Ovary (tissue), 9 donors: ENCODE results near the gene MSANTD2. TPM values are rescaled to one million over a fixed set of nuclear protein-coding genes. Genes with fewer than 3 reads are reported as not detected.

Experiments
- DNase-seq, 5 donors: peaks; one replicate each; pipeline ENCODE4 v3.0.0-alpha.2; 2019 to 2020
- H3K27ac ChIP-seq, 2 donors: fragments of 200-600 bp; one replicate each; pipeline versions ENCODE4 v1.5.1 to v1.8.0; 2019 to 2022
- H3K27me3 ChIP-seq: fragments of 200-600 bp; one replicate; pipeline ENCODE4 v1.8.0; 2022
- H3K36me3 ChIP-seq: fragments of 200-600 bp; sonication (generic); one replicate; pipeline ENCODE4 v1.5.1; 2019
- H3K4me1 ChIP-seq: one replicate; pipeline ENCODE4 v1.8.1; 2013; ENCODE audit warnings: mild to moderate bottlenecking, moderate library complexity; ENCODE audit not compliant: insufficient read depth
- H3K4me3 ChIP-seq: fragments of 200-600 bp; sonication (generic); one replicate; pipeline ENCODE4 v1.5.1; 2017
- H3K9me3 ChIP-seq, 2 donors: fragments of 200-600 bp in 1 of 2; sonication (generic) in 1 of 2; one replicate each; pipeline versions ENCODE4 v1.5.1 to v1.8.1; 2013 to 2019; ENCODE audit warnings: mild to moderate bottlenecking in 1 of 2, moderate library complexity in 1 of 2
- CTCF ChIP-seq, 3 donors: fragments of 450-650 bp in 2 of 3; fragments of 200-600 bp in 1 of 3; IDR thresholded peaks; one replicate each; pipeline versions ENCODE4 v1.5.1 to v1.8.0; 2016 to 2022; ENCODE audit warnings: antibody characterized with exemption in 3 of 3, mild to moderate bottlenecking in 1 of 3
- EP300 ChIP-seq: sonication (generic); formaldehyde crosslinking; IDR thresholded peaks from one replicate; pipeline ENCODE4 v1.6.1; 2017; ENCODE audit warnings: antibody characterized with exemption
- POLR2A ChIP-seq: fragments of 450-650 bp; IDR thresholded peaks from one replicate; pipeline ENCODE4 v1.6.1; 2017; ENCODE audit warnings: antibody characterized with exemption, mild to moderate bottlenecking, moderate library complexity
- WGBS, 3 donors: extraction: QIAGEN DNeasy Blood & Tissue Kit in 1 of 3; methylation state at CpG; one replicate each; pipeline versions ENCODE4 v1.1.5 to v1.1.7; 2013 to 2017; 5-methylcytosine and 5-hydroxymethylcytosine counted together
- intact Hi-C, 4 donors: fragments of 100-400 bp; cut with DNase I; formaldehyde crosslinking; loops; one replicate each; pipeline versions ENCODE4 v1.11.0 to v1.15.1; 2022 to 2023
- polyA plus RNA-seq, 2 donors: library from polyadenylated mRNA; stranded (reverse); fragments of 200-250 nt in 1 of 2; fragments of 350-450 nt in 1 of 2; fragmentation: Illumina TruSeq in 1 of 2; extraction: RNeasy Lipid Tissue Mini Kit (QIAGEN cat#74804) in 1 of 2; gene quantifications; one replicate each; pipeline ENCODE4 v1.2.3, GENCODE V29; 2013 to 2014
- total RNA-seq, 7 donors: library from RNA; depleted of rRNA in 2 of 7; stranded (reverse); fragments of >200 nt in 2 of 7; fragmentation: NEBNext Ultra II Directional in 3 of 7; extraction: Animal tissue kit (Norgen Biotek cat#: 25700) in 3 of 7; gene quantifications; one replicate each; pipeline versions ENCODE4 v1.1.0 to v1.2.4, GENCODE V29; 2016 to 2023
- donor health status: DM: no; HTN: no; CAD: no; lungs with moderate emphysema.
- donor health status: DM: no; HTN: no; CAD: no.
- donor health status: Bipolar disorder and iron deficiency.
- donor health status: DM: yes; HTN: yes; CAD: no.
- donor health status: DM: no; HTN: no; CAD: no.
- donor health status: DM: yes; HTN: yes; CAD: no.

The MSANTD2 gene
- total and polyA plus RNA-seq, 9 donors = 9.9 to 19.4 (median 16.7) TPM

- TF ChIP-seq POLR2A (no peak), EP300 (no peak), CTCF (IDR thresholded peaks at IDR 0.05) (no peak)
- H3K9me3 ChIP-seq = no peaks in the 10 kb centered on the region
- H3K36me3 ChIP-seq = no peaks in the 10 kb centered on the region
- 22 to 39% (median 29%) methylated on average over 6 to 11 of the region's 11 CpGs for WGBS, 3 donors
- peaks cover 4% of the 10 kb centered on the region for H3K4me1 ChIP-seq
- intact Hi-C loops = no loop called here
- no peaks in the 10 kb centered on the region for H3K27me3 ChIP-seq
- H3K27ac ChIP-seq = no peak overlapping the region
- DNase-seq = no peak
- no peak overlapping the region for H3K4me3 ChIP-seq
Observed at GRCh38 chr11:124751391-124751740, 48.8 kb downstream of the MSANTD2 start.

- H3K27me3 ChIP-seq = no peaks in the 10 kb centered on the region
- intact Hi-C loops = no loop called here
- H3K36me3 ChIP-seq = no peaks in the 10 kb centered on the region
- peaks cover 4% of the 10 kb centered on the region for H3K4me1 ChIP-seq
- H3K4me3 ChIP-seq = no peak overlapping the region
- TF ChIP-seq POLR2A (no peak), CTCF (IDR thresholded peaks at IDR 0.05) (no peak), EP300 (no peak)
- no peak overlapping the region for H3K27ac ChIP-seq
- 56 to 68% (median 62%) methylated on average over 1 of the region's 1 CpG for WGBS, 3 donors
- no peak for DNase-seq
- H3K9me3 ChIP-seq = no peaks in the 10 kb centered on the region
Observed at GRCh38 chr11:124749912-124750311, 50.3 kb downstream of the MSANTD2 start.

- DNase-seq = no peak
- no peaks in the 10 kb centered on the region for H3K9me3 ChIP-seq
- H3K27me3 ChIP-seq = no peaks in the 10 kb centered on the region
- H3K27ac ChIP-seq = no peak overlapping the region
- 16 to 29% (median 27%) methylated on average over 12 of the region's 12 CpGs for WGBS, 3 donors
- no peaks in the 10 kb centered on the region for H3K36me3 ChIP-seq
- TF ChIP-seq POLR2A (no peak), CTCF (IDR thresholded peaks at IDR 0.05) (no peak), EP300 (no peak)
- H3K4me1 ChIP-seq = peaks cover 4% of the 10 kb centered on the region
- H3K4me3 ChIP-seq = no peak overlapping the region
- intact Hi-C loops = no loop called here
Observed at GRCh38 chr11:124748481-124749343, 51.5 kb downstream of the MSANTD2 start.

GRCh38 chr11:124748100-124748418 lies 52.1 kb downstream of the MSANTD2 start:
- WGBS, 3 donors = 30 to 40% (median 32%) methylated on average over 7 of the region's 7 CpGs
- Histone ChIP-seq H3K27me3 (no peaks in the 10 kb centered on the region), H3K36me3 (no peaks in the 10 kb centered on the region), H3K4me1 (peaks cover 4% of the 10 kb centered on the region), H3K9me3 (no peaks in the 10 kb centered on the region), H3K27ac (no peak overlapping the region), H3K4me3 (no peak overlapping the region)
- TF ChIP-seq EP300 (no peak), CTCF (IDR thresholded peaks at IDR 0.05) (no peak), POLR2A (no peak)
- no peak for DNase-seq
- intact Hi-C loops = no loop called here
